ENCODE results near the gene RGS7.
"Not testable (repeated sequence)": the region's sequence is repeated elsewhere in the genome, so short reads cannot be mapped to it uniquely, and the experiment has no call there.

The RGS7 gene

GRCh38 chr1:240912821-240913220 lies 444.2 kb downstream of the RGS7 start:
- Histone ChIP-seq H3K36me3 (ENCODE audit: control insufficient read depth, insufficient read depth, low read length, severe bottlenecking) (no peaks in the 10 kb centered on the region), H3K9me3 (ENCODE audit: control insufficient read depth, low read length) (no peaks in the 10 kb centered on the region), H3K9ac (ENCODE audit: low read length) (no peak overlapping the region), H3K4me3 (ENCODE audit: low read length) (no peak overlapping the region), H3K27me3 (replicated peaks; ENCODE audit: control insufficient read depth, insufficient read depth, low read length) (no peaks in the 10 kb centered on the region), H3K4me1 (ENCODE audit: control insufficient read depth, insufficient read depth, low read length) (no peaks in the 10 kb centered on the region)
- DNase-seq (ENCODE audit: low read depth), result no peak

GRCh38 chr1:240909701-240910457 lies 447.1 kb downstream of the RGS7 start:
- Histone ChIP-seq H3K27me3 (replicated peaks; ENCODE audit: control insufficient read depth, insufficient read depth, low read length) (no peaks in the 10 kb centered on the region), H3K36me3 (ENCODE audit: control insufficient read depth, insufficient read depth, low read length, severe bottlenecking) (no peaks in the 10 kb centered on the region), H3K9me3 (ENCODE audit: control insufficient read depth, low read length) (no peaks in the 10 kb centered on the region)

GRCh38 chr1:240906477-240906876 lies 450.5 kb downstream of the RGS7 start:
- H3K9me3 ChIP-seq (ENCODE audit: control insufficient read depth, low read length), result no peaks in the 10 kb centered on the region
- H3K4me3 ChIP-seq (ENCODE audit: low read length), result no peak overlapping the region
- H3K36me3 ChIP-seq (ENCODE audit: control insufficient read depth, insufficient read depth, low read length, severe bottlenecking), result no peaks in the 10 kb centered on the region
- no peak overlapping the region for H3K9ac ChIP-seq (ENCODE audit: low read length)
- no peaks in the 10 kb centered on the region for H3K27me3 ChIP-seq (replicated peaks; ENCODE audit: control insufficient read depth, insufficient read depth, low read length)
- no peaks in the 10 kb centered on the region for H3K4me1 ChIP-seq (ENCODE audit: control insufficient read depth, insufficient read depth, low read length)
- DNase-seq (ENCODE audit: low read depth), result peak; percentile 34

More at GRCh38 chr1:240909701-240910457, 447.1 kb downstream of the RGS7 start:
- no peak for DNase-seq (ENCODE audit: low read depth)
- Histone ChIP-seq H3K9ac (ENCODE audit: low read length) (no peak overlapping the region), H3K4me3 (ENCODE audit: low read length) (no peak overlapping the region), H3K4me1 (ENCODE audit: control insufficient read depth, insufficient read depth, low read length) (no peaks in the 10 kb centered on the region)

- Histone ChIP-seq H3K9ac (ENCODE audit: low read length) (no peak overlapping the region), H3K27me3 (replicated peaks; ENCODE audit: control insufficient read depth, insufficient read depth, low read length) (no peaks in the 10 kb centered on the region), H3K4me1 (ENCODE audit: control insufficient read depth, insufficient read depth, low read length) (no peaks in the 10 kb centered on the region), H3K9me3 (ENCODE audit: control insufficient read depth, low read length) (no peaks in the 10 kb centered on the region), H3K4me3 (ENCODE audit: low read length) (no peak overlapping the region), H3K36me3 (ENCODE audit: control insufficient read depth, insufficient read depth, low read length, severe bottlenecking) (no peaks in the 10 kb centered on the region)
- DNase-seq (ENCODE audit: low read depth), result no peak
These were observed 451.7 kb downstream of the RGS7 start for GRCh38 chr1:240905225-240905765.

- not testable (repeated sequence) for H3K4me3 ChIP-seq (ENCODE audit: low read length); H3K9me3 ChIP-seq (ENCODE audit: control insufficient read depth, low read length); H3K36me3 ChIP-seq (ENCODE audit: control insufficient read depth, insufficient read depth, low read length, severe bottlenecking); DNase-seq (ENCODE audit: low read depth); H3K4me1 ChIP-seq (ENCODE audit: control insufficient read depth, insufficient read depth, low read length); H3K9ac ChIP-seq (ENCODE audit: low read length); H3K27me3 ChIP-seq (replicated peaks; ENCODE audit: control insufficient read depth, insufficient read depth, low read length)
These were observed 461.6 kb downstream of the RGS7 start for GRCh38 chr1:240895424-240895823.

- H3K4me1 ChIP-seq (ENCODE audit: control insufficient read depth, insufficient read depth, low read length), result no peaks in the 10 kb centered on the region
- DNase-seq (ENCODE audit: low read depth), result no peak
- H3K27me3 ChIP-seq (replicated peaks; ENCODE audit: control insufficient read depth, insufficient read depth, low read length), result no peaks in the 10 kb centered on the region
- no peaks in the 10 kb centered on the region for H3K9me3 ChIP-seq (ENCODE audit: control insufficient read depth, low read length)
- H3K9ac ChIP-seq (ENCODE audit: low read length), result no peak overlapping the region
- no peaks in the 10 kb centered on the region for H3K36me3 ChIP-seq (ENCODE audit: control insufficient read depth, insufficient read depth, low read length, severe bottlenecking)
- H3K4me3 ChIP-seq (ENCODE audit: low read length), result no peak overlapping the region
These were observed 468.3 kb downstream of the RGS7 start for GRCh38 chr1:240888787-240889048.

- H3K36me3 ChIP-seq (ENCODE audit: control insufficient read depth, insufficient read depth, low read length, severe bottlenecking), result no peaks in the 10 kb centered on the region
These were observed 468.8 kb downstream of the RGS7 start for GRCh38 chr1:240888039-240888786.

GRCh38 chr1:240883490-240883889 lies 473.5 kb downstream of the RGS7 start:
- no peak overlapping the region for H3K4me3 ChIP-seq (ENCODE audit: low read length)
- H3K27me3 ChIP-seq (replicated peaks; ENCODE audit: control insufficient read depth, insufficient read depth, low read length), result no peaks in the 10 kb centered on the region
- H3K9me3 ChIP-seq (ENCODE audit: control insufficient read depth, low read length), result no peaks in the 10 kb centered on the region
- no peak overlapping the region for H3K9ac ChIP-seq (ENCODE audit: low read length)
- H3K4me1 ChIP-seq (ENCODE audit: control insufficient read depth, insufficient read depth, low read length), result no peaks in the 10 kb centered on the region
- H3K36me3 ChIP-seq (ENCODE audit: control insufficient read depth, insufficient read depth, low read length, severe bottlenecking), result no peaks in the 10 kb centered on the region
- no peak for DNase-seq (ENCODE audit: low read depth)

More at GRCh38 chr1:240888039-240888786, 468.8 kb downstream of the RGS7 start:
- peak; percentile 8 for DNase-seq (ENCODE audit: low read depth)
- Histone ChIP-seq H3K9ac (ENCODE audit: low read length) (no peak overlapping the region), H3K4me1 (ENCODE audit: control insufficient read depth, insufficient read depth, low read length) (no peaks in the 10 kb centered on the region), H3K9me3 (ENCODE audit: control insufficient read depth, low read length) (no peaks in the 10 kb centered on the region), H3K4me3 (ENCODE audit: low read length) (no peak overlapping the region), H3K27me3 (replicated peaks; ENCODE audit: control insufficient read depth, insufficient read depth, low read length) (no peaks in the 10 kb centered on the region)

GRCh38 chr1:240882656-240883308 lies 474.2 kb downstream of the RGS7 start:
- not testable (repeated sequence) for H3K36me3 ChIP-seq (ENCODE audit: control insufficient read depth, insufficient read depth, low read length, severe bottlenecking); H3K9ac ChIP-seq (ENCODE audit: low read length); H3K27me3 ChIP-seq (replicated peaks; ENCODE audit: control insufficient read depth, insufficient read depth, low read length); H3K4me3 ChIP-seq (ENCODE audit: low read length); DNase-seq (ENCODE audit: low read depth); H3K4me1 ChIP-seq (ENCODE audit: control insufficient read depth, insufficient read depth, low read length); H3K9me3 ChIP-seq (ENCODE audit: control insufficient read depth, low read length)

- no peaks in the 10 kb centered on the region for H3K27me3 ChIP-seq (replicated peaks; ENCODE audit: control insufficient read depth, insufficient read depth, low read length)
- H3K36me3 ChIP-seq (ENCODE audit: control insufficient read depth, insufficient read depth, low read length, severe bottlenecking), result no peaks in the 10 kb centered on the region
- H3K4me1 ChIP-seq (ENCODE audit: control insufficient read depth, insufficient read depth, low read length), result no peaks in the 10 kb centered on the region
- DNase-seq (ENCODE audit: low read depth), result peak; percentile 37
- H3K9ac ChIP-seq (ENCODE audit: low read length), result no peak overlapping the region
- H3K4me3 ChIP-seq (ENCODE audit: low read length), result no peak overlapping the region
- H3K9me3 ChIP-seq (ENCODE audit: control insufficient read depth, low read length), result peaks cover 5% of the 10 kb centered on the region
These were observed 478.4 kb downstream of the RGS7 start for GRCh38 chr1:240878631-240879030.

GRCh38 chr1:240877605-240878004 lies 479.4 kb downstream of the RGS7 start:
- no peak overlapping the region for H3K4me3 ChIP-seq (ENCODE audit: low read length)
- DNase-seq (ENCODE audit: low read depth), result no peak
- H3K9ac ChIP-seq (ENCODE audit: low read length), result no peak overlapping the region
- no peaks in the 10 kb centered on the region for H3K4me1 ChIP-seq (ENCODE audit: control insufficient read depth, insufficient read depth, low read length)
- H3K36me3 ChIP-seq (ENCODE audit: control insufficient read depth, insufficient read depth, low read length, severe bottlenecking), result no peaks in the 10 kb centered on the region
- no peaks in the 10 kb centered on the region for H3K27me3 ChIP-seq (replicated peaks; ENCODE audit: control insufficient read depth, insufficient read depth, low read length)
- H3K9me3 ChIP-seq (ENCODE audit: control insufficient read depth, low read length), result peaks cover 6% of the 10 kb centered on the region
